ENCODE data around the gene ARF5. TPM values are rescaled to one million over a fixed set of nuclear protein-coding genes. Genes with fewer than 3 reads are reported as not detected.

ARF5 gene
- total and polyA plus RNA-seq, 2 of the 8 experiments (the other 6 are each of a cell fraction or from before 2014, with no cell fraction given), result 154 to 579 TPM

- no peak for TF ChIP-seq E2F6 (IDR thresholded peaks at IDR 0.05)
- TF ChIP-seq BCL11A (IDR thresholded peaks at IDR 0.05; ENCODE audit: low read depth in 2 of 2, low read length in 2 of 2), result no peak
- TF ChIP-seq KDM4A (IDR thresholded peaks at IDR 0.05; ENCODE audit: low read depth, low read length, severe bottlenecking), result no peak
Measured at GRCh38 chr7:127589896-127590295, 1.7 kb downstream of the ARF5 start (continued).
